NCI-H2196 treated with DMSO at 0.1 percent for 48 hours (cell line): Measurements from ENCODE around the gene SPG21.

Experiments
- DNase-seq: peaks from one replicate; lab custom pipeline; 2025; ENCODE audit not compliant: unreplicated experiment; lab: John Stamatoyannopoulos, UW

SPG21 gene

DNA sequence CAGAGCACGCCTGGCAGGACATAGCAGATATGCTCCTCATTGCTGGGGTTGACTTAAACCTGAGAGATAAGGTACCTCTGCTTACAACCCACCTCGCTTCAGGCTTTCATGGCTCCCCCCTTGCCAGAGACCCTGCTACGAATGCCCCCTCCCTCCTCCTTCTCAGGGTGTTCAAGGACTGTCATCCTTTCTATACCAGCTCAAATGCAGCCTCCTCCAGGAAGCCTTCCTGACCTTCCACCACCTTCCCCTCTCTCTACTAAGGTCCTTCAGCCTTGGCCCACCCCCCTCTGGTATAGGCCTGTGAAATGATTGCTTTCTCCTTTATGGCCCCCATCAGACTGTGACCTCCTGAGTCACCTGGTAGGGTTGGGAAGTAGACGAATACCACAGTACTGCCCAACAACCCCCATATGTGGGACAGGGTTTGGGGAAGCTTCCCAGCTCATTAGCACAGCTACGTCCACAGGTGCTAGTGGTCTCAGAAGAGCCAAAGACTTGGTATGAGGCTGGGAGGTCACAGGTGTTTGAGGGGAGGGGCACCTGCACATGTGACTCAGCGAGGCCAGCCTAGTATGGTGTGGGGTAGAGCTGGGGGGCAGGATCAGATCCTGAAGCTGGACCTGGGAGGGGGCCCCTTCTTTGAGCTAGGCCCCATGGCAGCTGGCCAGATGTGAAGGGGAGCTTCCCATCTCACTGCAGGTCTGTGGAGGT lies 46.0 kb downstream of the SPG21 start:
- no peak for DNase-seq

- no peak for DNase-seq
Measured at GRCh38 chr15:64942356-64942755, 47.4 kb downstream of the SPG21 start.

DNA sequence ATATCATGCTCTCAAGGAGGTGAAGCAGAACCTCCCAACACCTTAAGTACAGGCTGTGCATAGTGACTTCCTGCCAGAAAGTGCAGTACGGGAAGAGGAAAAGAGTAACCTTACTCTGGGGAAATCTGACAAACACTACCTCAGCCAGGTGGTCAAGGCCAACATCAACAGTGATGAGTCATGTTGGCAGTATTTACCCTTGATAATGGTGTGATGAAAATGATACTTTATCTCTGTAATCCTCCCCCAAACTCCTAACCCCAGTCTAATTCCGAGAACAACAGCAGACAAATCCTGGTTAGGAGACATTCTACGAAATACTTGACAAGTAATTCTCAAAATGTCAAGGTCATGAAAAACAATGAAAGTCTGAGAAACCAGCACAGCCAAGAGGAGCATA lies 51.5 kb downstream of the SPG21 start:
- peak; percentile 6 for DNase-seq

DNA sequence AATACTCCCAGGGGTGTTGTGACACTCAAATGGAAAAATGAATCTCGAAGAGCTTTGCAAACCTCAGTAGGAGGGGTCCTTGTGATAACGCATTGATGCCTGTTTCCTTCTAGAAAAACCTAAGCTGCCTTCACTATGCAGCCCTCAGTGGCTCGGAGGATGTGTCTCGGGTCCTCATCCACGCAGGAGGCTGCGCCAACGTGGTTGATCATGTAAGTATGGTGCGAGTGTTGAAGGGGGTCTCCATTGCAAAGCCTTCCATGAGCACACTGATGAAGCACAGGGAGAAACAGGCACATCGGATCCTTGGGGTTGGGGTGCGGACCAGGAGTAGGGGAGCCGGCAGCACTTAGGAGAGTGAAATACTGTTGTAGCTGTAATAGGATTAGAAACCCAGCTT lies 55.7 kb downstream of the SPG21 start:
- DNase-seq: no peak

GRCh38 chr15:64931381-64931780 lies 58.3 kb downstream of the SPG21 start:
- DNase-seq: no peak

DNA sequence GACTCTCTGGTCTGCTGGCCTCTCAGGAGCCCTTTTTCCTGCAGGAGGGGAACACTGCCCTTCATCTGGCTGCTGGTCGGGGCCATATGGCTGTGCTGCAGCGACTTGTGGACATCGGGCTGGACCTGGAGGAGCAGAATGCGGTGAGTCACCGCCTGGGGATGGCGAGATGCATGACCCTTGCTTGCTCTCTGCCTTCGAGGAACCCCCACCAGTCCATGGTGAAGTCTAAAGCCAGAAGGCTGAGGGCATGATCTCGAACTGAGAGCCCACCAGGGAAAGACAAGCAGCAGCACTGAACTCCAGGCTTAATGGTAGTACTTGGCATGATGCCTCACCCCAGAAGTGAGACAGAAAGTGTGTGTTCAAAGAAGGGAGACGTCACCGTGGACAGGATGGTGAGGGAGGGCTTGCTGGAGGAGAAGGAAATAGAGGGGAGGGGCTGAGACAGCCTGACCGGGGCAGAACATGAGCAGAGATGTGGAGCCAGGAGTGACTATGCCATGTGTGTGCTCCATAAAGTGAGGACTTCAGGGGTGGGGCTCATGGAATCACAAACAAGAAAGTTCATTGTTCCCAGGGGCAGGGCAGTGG lies 58.8 kb downstream of the SPG21 start:
- DNase-seq: no peak

DNA sequence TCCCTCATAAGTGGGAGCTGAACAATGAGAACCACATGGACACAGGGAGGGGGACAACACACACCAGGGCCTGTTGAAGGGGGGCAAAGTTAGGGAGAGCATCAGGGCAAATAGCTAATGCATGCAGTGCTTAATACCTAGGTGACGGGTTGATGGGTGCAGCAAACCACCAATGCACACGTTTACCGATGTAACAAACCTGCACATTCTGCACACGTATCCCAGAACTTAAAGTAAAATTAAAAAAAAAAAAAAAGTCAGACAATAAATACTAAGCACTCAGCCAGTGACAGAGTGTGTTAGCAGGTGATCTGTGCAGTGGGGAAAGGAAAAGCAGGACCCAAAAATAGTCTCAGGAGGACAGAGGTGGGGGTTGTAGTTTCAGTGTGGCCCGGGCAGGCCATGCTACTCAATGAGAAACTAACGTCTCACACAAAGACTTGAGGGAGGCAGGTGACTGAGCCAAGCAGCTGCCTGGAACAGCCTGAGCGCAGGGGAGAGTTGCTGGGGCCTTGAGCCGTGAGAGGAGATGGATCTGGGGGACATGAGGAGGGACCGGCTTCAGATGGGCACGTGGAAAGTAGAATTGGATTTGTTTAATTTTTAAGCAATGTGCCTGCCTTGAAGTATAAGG lies 59.6 kb downstream of the SPG21 start:
- no peak for DNase-seq

DNA sequence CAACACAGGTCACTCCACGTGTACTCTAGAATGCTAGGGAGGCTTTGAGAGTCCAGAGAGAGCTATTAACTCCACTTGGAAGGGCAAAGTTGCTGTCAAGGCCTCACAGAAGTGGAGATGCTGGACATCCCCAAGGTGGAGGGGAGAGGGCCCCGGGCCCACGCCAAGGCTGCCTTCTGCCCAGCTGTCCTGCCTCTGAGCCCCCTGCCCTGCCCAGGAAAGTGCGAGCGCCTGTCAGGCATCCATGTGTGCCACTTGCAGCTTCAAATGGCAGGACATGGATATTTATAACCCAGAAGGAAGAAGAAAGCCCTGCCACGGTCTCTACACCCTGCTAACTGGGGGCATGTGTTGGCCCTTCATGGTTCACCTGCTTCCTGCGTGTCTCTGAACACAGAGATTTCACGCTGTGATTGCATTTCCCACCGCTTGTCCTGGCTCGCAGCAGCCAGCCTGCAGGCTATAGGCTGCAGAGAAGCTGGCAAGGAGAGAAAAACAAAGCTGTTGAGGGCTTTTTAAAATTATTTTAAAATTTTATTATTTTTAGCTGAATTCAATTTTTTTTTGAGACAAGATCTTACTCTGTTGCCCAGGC lies 61.0 kb downstream of the SPG21 start:
- DNase-seq: no peak

DNA sequence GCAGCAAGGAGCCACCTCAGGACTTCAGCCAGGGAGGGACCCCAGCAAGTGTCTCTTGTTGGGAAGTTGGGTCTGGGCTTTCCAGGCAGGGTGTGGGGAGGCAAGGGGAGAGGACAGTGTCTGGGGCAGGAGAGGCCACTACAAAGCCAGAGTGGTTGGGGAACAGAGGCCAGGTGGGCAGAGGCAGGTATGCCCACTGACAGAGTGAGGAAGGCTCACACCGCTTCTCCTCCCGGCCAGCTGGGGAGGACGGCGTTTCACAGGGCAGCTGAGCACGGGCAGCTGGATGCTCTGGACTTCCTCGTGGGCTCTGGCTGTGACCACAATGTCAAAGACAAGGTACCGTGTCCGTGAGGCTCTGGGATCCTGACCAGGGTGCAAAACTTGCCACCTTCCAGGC lies 63.1 kb downstream of the SPG21 start:
- no peak for DNase-seq

- DNase-seq: no peak
Measured at GRCh38 chr15:64925335-64926330, 64.1 kb downstream of the SPG21 start.

GRCh38 chr15:64923546-64923945 lies 66.2 kb downstream of the SPG21 start:
- no peak for DNase-seq

DNA sequence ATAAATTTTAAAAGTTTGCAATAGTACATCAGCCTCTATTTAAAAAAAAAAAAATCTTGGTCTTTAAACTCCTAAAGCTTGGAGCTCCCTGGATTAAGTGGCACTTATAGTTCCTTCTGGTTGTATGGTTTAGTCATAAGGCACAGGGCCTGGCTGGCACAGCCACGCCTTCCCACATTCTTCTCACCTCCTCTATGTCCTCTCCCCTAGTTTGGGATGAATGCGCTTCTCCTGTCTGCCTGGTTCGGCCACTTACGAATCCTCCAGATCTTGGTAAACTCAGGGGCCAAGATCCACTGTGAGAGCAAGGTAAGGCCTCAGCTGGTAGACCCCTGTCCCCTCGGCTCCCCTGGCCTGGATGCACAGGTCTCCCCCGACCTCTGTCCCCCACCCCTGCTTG lies 68.0 kb downstream of the SPG21 start:
- DNase-seq: no peak

DNA sequence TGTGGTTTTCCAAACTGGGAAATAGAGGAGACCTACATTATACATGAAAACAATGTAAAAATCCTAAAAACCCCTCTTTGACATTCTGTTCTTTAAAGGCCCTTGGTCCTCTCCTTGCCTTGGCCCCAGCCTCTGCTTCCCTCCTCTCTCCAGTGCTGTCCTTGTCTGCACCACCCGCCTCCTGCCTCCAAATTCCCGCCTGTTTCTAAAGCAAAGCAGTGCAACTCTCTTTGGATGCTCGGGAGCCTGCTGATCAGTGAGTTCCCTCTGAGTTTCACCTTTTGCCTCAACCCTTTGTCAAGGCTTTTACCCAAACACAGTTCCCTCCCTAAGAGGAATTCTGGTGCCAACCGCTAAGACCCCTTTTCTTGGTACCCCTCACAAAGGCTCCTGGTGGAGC lies 70.0 kb downstream of the SPG21 start:
- DNase-seq: no peak

DNA sequence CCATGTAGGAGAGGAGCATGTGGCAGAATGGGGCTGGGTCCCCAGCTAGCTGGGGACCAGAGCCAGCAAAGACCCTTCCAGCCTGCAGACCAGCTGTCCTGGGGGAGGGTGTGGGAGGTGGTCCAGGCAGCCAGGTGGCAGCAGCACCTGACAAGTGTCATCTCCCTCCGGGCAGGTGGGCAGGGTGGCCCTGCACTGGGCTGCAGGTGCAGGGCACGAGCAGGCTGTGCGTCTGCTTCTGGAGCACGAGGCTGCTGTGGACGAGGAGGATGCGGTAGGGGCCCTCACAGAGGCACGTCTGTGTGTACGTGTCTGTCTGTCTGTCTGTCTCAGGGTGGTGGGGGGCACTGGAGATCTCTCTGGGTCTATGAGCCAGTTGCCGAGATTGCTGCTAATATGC lies 72.5 kb downstream of the SPG21 start:
- no peak for DNase-seq

- no peak for DNase-seq
Measured at GRCh38 chr15:64916365-64916764, 73.3 kb downstream of the SPG21 start.

DNA sequence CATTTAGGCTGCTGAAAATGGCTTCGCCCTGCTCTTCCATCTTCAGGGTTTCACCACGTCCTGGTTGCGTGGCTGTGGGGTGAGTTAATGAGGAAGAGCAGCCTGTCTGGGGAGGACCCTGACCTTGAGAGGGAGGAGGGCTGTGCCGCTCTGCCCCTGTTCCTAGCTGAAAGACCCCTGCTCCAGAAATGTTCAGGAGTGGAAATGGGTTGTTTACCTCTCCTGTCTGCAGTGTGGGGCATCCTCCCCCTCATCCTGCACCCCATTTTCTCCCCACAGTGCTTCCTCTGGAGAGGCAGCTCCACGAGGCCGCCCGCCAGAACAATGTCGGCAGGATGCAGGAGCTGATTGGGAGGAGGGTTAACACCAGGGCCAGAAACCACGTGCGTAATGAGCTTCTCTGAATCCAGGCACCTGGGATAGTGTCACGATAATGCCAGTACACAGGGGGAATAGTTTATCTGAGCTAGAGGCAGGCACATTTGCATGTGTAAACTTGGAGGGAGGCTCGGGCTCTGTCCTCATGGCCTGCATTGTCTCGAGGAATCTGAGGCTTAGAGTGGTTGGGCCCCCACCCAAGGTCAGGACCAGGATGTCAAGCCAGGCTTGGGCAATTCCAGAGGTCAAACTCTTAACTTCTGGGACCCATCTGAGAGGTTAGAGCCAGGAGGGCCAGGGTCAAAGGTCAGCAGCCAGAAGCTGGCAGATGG lies 74.0 kb downstream of the SPG21 start:
- DNase-seq: no peak
